ENCODE data around the gene STK32B. TPM values are rescaled to one million over a fixed set of nuclear protein-coding genes. Genes with fewer than 3 reads are reported as not detected.

Gene STK32B
- polyA plus RNA-seq, 1 experiment = 4.3 TPM

- ChIA-PET POLR2A (no interaction called here), CTCF (no interaction called here)
- Histone ChIP-seq H3K9me3 (ENCODE audit: control insufficient read depth, insufficient read depth, low read length) (no peaks in the 10 kb centered on the region), H3K4me3 (ENCODE audit: low read depth, low read length) (no peak overlapping the region), H3K27ac (ENCODE audit: low read depth, low read length) (no peak overlapping the region), H3K27me3 (ENCODE audit: control insufficient read depth, insufficient read depth, low read length) (no peaks in the 10 kb centered on the region)
- no peak for DNase-seq (ENCODE audit: low read depth, low spot score)
- no peak for TF ChIP-seq CTCF (IDR thresholded peaks at IDR 0.05; ENCODE audit: low read depth, low read length)
Measured at GRCh38 chr4:5143306-5143861, 92.1 kb downstream of the STK32B start.

GRCh38 chr4:5143940-5144339 lies 92.7 kb downstream of the STK32B start:
- CTCF ChIA-PET = no interaction called here
- no peaks in the 10 kb centered on the region for H3K27me3 ChIP-seq (ENCODE audit: control insufficient read depth, insufficient read depth, low read length)
- POLR2A ChIA-PET = no interaction called here
- H3K27ac ChIP-seq (ENCODE audit: low read depth, low read length) = no peak overlapping the region
- no peak for TF ChIP-seq CTCF (IDR thresholded peaks at IDR 0.05; ENCODE audit: low read depth, low read length)
- DNase-seq (ENCODE audit: low read depth, low spot score) = no peak
- no peak overlapping the region for H3K4me3 ChIP-seq (ENCODE audit: low read depth, low read length)
- no peaks in the 10 kb centered on the region for H3K9me3 ChIP-seq (ENCODE audit: control insufficient read depth, insufficient read depth, low read length)

- H3K27ac ChIP-seq (ENCODE audit: low read depth, low read length) = no peak overlapping the region
- H3K27me3 ChIP-seq (ENCODE audit: control insufficient read depth, insufficient read depth, low read length) = no peaks in the 10 kb centered on the region
- DNase-seq (ENCODE audit: low read depth, low spot score) = no peak
- ChIA-PET POLR2A (no interaction called here), CTCF (no interaction called here)
- H3K9me3 ChIP-seq (ENCODE audit: control insufficient read depth, insufficient read depth, low read length) = no peaks in the 10 kb centered on the region
- no peak overlapping the region for H3K4me3 ChIP-seq (ENCODE audit: low read depth, low read length)
- no peak for TF ChIP-seq CTCF (IDR thresholded peaks at IDR 0.05; ENCODE audit: low read depth, low read length)
Measured at GRCh38 chr4:5144384-5144783, 93.1 kb downstream of the STK32B start.

- Histone ChIP-seq H3K27ac (ENCODE audit: low read depth, low read length) (no peak overlapping the region), H3K27me3 (ENCODE audit: control insufficient read depth, insufficient read depth, low read length) (no peaks in the 10 kb centered on the region), H3K4me3 (ENCODE audit: low read depth, low read length) (no peak overlapping the region), H3K9me3 (ENCODE audit: control insufficient read depth, insufficient read depth, low read length) (no peaks in the 10 kb centered on the region)
- ChIA-PET POLR2A (no interaction called here), CTCF (no interaction called here)
- DNase-seq (ENCODE audit: low read depth, low spot score) = no peak
- no peak for TF ChIP-seq CTCF (IDR thresholded peaks at IDR 0.05; ENCODE audit: low read depth, low read length)
Measured at GRCh38 chr4:5146248-5146647, 95.0 kb downstream of the STK32B start.

- Histone ChIP-seq H3K27me3 (ENCODE audit: control insufficient read depth, insufficient read depth, low read length) (no peaks in the 10 kb centered on the region), H3K4me3 (ENCODE audit: low read depth, low read length) (no peak overlapping the region), H3K27ac (ENCODE audit: low read depth, low read length) (no peak overlapping the region), H3K9me3 (ENCODE audit: control insufficient read depth, insufficient read depth, low read length) (no peaks in the 10 kb centered on the region)
- CTCF ChIA-PET = no interaction called here
- no peak for TF ChIP-seq CTCF (IDR thresholded peaks at IDR 0.05; ENCODE audit: low read depth, low read length)
- POLR2A ChIA-PET = no interaction called here
- no peak for DNase-seq (ENCODE audit: low read depth, low spot score)
Measured at GRCh38 chr4:5152521-5152920, 101.2 kb downstream of the STK32B start.

Data from AG04450 (cell line).